ENCODE data around the gene SLC2A13.
"Not testable (repeated sequence)": the region's sequence is repeated elsewhere in the genome, so short reads cannot be mapped to it uniquely, and the experiment has no call there.

The SLC2A13 gene

GRCh38 chr12:39763890-39764169 lies 342.1 kb downstream of the SLC2A13 start:
- no peak overlapping the region for H3K4me3 ChIP-seq (ENCODE audit: low read depth, low read length)
- TF ChIP-seq, protein P1, sequence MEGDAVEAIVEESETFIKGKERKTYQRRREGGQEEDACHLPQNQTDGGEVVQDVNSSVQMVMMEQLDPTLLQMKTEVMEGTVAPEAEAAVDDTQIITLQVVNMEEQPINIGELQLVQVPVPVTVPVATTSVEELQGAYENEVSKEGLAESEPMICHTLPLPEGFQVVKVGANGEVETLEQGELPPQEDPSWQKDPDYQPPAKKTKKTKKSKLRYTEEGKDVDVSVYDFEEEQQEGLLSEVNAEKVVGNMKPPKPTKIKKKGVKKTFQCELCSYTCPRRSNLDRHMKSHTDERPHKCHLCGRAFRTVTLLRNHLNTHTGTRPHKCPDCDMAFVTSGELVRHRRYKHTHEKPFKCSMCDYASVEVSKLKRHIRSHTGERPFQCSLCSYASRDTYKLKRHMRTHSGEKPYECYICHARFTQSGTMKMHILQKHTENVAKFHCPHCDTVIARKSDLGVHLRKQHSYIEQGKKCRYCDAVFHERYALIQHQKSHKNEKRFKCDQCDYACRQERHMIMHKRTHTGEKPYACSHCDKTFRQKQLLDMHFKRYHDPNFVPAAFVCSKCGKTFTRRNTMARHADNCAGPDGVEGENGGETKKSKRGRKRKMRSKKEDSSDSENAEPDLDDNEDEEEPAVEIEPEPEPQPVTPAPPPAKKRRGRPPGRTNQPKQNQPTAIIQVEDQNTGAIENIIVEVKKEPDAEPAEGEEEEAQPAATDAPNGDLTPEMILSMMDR (conservative IDR thresholded peaks at IDR 0.05; ENCODE audit: low read depth, low read length) = no peak
- no peak for DNase-seq (ENCODE audit: low read depth)

- no peak overlapping the region for H3K4me3 ChIP-seq (ENCODE audit: low read depth, low read length)
- TF ChIP-seq, protein P1 (conservative IDR thresholded peaks at IDR 0.05; ENCODE audit: low read depth, low read length) = no peak
- no peak for DNase-seq (ENCODE audit: low read depth)
These were observed 342.6 kb downstream of the SLC2A13 start for GRCh38 chr12:39763071-39763889.

- H3K4me3 ChIP-seq (ENCODE audit: low read depth, low read length) = no peak overlapping the region
- TF ChIP-seq, protein P1 (conservative IDR thresholded peaks at IDR 0.05; ENCODE audit: low read depth, low read length) = no peak
- no peak for DNase-seq (ENCODE audit: low read depth)
These were observed 350.4 kb downstream of the SLC2A13 start for GRCh38 chr12:39755478-39755877.

- TF ChIP-seq, protein P1 (conservative IDR thresholded peaks at IDR 0.05; ENCODE audit: low read depth, low read length) = no peak
- DNase-seq (ENCODE audit: low read depth) = no peak
- no peak overlapping the region for H3K4me3 ChIP-seq (ENCODE audit: low read depth, low read length)
These were observed 353.3 kb downstream of the SLC2A13 start for GRCh38 chr12:39752482-39753137.

DNA sequence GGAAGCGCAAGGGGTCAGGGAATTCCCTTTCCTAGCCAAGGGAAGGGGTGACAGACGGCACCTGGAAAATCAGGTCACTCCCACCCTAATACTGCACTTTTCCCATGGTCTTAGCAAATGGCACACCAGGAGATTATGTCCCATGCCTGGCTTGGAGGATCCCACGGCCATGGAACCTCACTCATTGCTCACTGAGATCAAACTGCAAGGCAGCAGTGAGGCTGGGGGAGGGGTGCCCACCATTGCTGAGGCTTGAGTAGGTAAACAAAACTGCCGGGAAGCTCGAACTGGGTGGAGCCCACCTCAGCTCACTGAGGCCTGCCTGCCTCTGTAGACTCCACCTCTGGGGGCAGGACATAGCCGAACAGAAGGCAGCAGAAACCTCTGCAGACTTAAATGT lies 359.7 kb downstream of the SLC2A13 start:
- not testable (repeated sequence) for H3K4me3 ChIP-seq (ENCODE audit: low read depth, low read length); DNase-seq (ENCODE audit: low read depth)

- TF ChIP-seq, protein P1 (conservative IDR thresholded peaks at IDR 0.05; ENCODE audit: low read depth, low read length) = no peak
- no peak overlapping the region for H3K4me3 ChIP-seq (ENCODE audit: low read depth, low read length)
- no peak for DNase-seq (ENCODE audit: low read depth)
These were observed 362.2 kb downstream of the SLC2A13 start for GRCh38 chr12:39743655-39744054.

GRCh38 chr12:39736406-39736805 lies 369.5 kb downstream of the SLC2A13 start:
- no peak for DNase-seq (ENCODE audit: low read depth)

More at GRCh38 chr12:39736406-39736805, 369.5 kb downstream of the SLC2A13 start:
- TF ChIP-seq, protein P1 (conservative IDR thresholded peaks at IDR 0.05; ENCODE audit: low read depth, low read length) = no peak
- no peak overlapping the region for H3K4me3 ChIP-seq (ENCODE audit: low read depth, low read length)

Data from choroid plexus epithelial cell (primary cell).